Measurements from ENCODE around the gene TYW1B.
"Not testable (repeated sequence)": the region's sequence is repeated elsewhere in the genome, so short reads cannot be mapped to it uniquely, and the experiment has no call there.

Gene TYW1B

DNA sequence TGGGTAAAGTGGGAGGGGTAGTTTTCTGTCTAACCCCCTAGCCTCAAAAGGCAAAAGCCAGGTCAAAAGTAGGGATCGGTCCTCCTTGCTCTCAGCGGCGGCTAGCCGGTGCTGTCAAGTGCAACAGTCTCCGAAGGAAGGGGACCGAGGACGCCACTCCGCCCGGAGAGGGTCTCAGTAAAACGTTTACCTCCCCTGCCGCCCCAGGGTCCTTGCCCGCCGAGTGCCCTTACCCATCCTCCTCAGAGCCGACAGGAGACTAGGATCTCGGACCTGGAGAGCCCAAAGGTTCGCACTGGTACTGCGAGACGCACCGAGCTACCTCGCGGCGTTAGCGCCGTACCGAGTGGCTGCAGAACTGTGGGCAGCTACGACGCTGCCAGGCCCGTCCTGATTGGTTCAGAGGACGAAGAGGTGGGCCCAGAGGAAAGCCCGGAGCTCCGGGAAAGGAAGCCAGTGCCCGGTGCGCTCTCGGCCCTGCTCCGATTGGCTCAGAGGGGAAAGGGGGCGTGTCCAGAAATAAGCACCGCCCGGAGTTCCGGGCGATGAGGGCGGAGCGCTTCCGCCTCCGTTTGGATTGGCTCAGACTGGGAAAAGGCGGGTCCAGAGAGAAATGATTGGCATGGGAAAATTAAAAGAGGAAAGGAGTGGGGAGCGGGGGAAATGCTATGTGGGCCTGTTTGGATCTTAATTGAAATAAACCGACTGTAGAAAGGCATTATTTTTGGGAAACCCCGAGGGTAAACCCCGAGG is at the start of gene TYW1B:
TYW1B (minus strand) TSS at position 362 of the 753 bp plus-strand sequence; CDS start at position 237, 125 bp downstream.
- peak; percentile 96 for DNase-seq (ENCODE audit: low read depth)

DNA sequence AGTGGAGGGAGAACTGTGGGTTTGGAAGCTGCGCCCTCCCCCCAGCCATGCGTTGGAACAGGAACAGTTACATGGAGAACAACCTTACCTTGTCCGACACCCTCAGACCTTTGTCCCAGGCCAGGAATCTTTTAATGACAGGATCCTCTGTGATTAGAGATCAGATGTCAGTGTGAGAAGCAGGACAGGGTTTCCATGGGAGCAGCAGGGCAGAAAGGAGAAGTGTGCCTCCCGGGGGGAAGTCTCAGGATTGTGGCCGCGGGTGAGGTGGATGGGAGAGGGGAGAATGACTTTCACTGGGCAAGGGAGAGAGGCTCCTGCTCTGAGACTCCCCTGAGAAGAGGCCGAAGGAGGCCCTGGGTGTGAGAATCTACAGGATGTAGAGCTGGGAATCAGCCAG is 39.6 kb upstream of the TYW1B start:
- DNase-seq (ENCODE audit: low read depth), result not testable (repeated sequence)

DNA sequence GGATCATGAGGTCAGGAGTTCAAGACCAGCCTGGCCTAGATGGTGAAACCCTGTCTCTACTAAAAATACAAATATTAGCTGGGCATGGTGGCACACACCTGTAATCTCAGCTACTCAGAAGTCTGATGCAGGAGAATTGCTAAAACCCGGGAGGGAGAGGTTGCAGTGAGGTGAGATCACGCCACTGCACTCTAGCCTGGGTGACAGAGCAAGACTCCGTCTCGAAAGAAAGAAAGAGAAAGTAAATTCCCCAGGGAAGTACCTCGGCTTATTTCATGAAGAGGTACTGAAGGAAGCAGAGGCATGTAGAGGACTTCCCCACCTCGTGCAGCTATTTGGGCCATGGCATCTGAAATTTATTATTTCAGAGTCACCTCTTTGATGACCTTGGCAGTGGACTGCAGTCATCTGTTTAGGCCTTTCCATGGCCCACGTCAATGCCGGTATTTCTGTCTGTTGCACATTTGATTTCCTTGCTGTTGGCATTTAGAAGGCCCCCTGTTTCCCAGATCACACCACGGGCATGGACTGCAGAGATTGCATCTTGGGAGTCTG is 30.9 kb upstream of the TYW1B start:
- DNase-seq (ENCODE audit: low read depth), result not testable (repeated sequence)

GRCh38 chr7:72857925-72858324 is 29.9 kb upstream of the TYW1B start:
- peak; percentile 2 for DNase-seq (ENCODE audit: low read depth)

DNA sequence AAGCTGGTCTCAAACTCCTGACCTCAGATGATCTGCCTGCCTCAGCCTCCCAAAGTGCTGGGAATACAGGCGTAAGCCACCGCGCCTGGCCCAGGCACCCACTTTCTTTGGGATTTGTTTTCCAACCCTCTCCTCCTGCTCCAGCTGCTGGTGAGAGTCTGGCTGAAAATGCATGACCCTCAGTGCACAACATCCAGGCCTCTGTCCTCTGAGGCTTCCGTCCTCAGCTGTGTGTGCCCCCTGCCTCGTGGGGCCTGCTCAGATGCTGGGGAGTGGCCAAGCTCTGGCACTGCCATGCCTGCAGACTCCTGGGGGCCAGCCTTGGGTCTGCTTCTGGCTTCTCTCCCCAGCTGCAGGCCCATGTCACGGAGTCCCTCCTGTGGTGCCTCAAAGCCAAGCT is 27.3 kb upstream of the TYW1B start:
- not testable (repeated sequence) for DNase-seq (ENCODE audit: low read depth)

DNA sequence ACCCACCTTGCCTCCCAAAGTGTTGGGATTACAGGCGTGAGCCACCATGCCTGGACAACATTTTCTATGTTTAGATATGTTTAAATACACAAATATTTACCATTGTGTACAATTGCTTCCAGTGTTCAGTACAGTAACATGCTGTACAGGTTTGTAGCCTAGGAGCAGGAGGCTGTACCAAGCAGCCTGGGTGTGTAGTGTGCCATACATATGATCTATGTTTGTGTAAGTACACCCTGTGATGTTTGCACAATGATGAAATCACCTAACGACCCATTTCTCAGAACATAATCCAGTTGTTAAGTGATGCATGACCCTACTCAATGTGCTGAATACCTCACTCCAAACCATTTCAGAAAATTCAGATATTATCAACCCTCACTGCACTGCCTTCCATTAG is 24.9 kb upstream of the TYW1B start:
- not testable (repeated sequence) for DNase-seq (ENCODE audit: low read depth)

DNA sequence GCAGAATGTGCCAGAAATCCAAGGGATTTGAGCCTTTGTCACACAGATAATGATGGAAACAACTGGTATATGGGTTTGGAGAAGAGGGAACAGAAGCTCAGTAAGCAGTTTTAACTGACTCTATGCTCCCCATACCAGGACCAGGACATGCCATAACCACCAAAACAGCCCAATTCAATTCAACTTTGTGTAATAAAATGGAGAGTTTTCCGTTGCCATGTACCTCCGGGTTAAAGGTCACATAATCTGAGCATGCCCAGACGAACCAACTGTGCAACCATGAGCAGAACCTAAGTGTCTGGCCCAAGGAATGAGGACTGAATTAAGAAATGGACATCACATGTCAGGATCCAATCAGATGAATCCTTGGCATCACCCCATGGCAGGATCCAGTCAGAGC is 22.7 kb upstream of the TYW1B start:
- DNase-seq (ENCODE audit: low read depth), result not testable (repeated sequence)

- DNase-seq (ENCODE audit: low read depth), result not testable (repeated sequence)
Observed at GRCh38 chr7:72844146-72844545, 16.1 kb upstream of the TYW1B start.

DNA sequence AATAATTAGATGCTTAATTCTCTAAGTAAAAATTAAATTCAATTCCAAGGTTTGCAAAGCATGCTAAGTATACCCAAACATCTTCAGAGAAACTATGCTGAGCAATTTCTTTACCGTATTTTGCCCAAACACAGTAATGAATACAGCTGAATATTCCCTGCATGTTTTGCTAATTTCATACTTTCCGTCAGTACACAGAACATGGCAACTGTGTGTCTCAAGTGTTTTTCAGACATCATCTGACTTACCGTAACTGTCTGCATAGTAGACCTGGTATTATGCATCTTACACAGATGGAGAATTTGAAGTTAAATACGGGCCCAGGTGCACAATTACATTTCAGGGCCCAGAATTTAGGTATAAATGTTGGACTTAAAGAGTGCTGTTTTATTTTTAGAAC is 15.2 kb upstream of the TYW1B start:
- not testable (repeated sequence) for DNase-seq (ENCODE audit: low read depth)

- not testable (repeated sequence) for DNase-seq (ENCODE audit: low read depth)
Observed at GRCh38 chr7:72840966-72841511, 13.0 kb upstream of the TYW1B start.

DNA sequence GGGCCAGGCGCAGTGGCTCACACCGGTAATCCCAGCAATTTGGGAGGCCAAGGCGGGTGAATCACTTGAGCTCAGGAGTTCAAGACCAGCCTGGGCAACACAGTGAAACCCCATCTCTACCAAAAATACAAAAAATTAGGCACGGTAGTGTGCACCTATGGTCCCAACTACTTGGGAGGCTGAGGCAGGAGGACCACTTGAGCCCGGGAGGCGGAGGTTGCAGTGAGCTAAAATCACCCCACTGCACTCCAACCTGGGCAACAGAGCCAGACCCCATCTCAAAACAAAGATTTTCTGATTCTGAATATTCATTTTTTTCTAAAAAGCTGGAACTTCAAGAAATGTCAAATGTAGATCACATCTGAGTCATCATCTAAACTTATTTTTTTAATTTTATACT is 10.3 kb upstream of the TYW1B start:
- DNase-seq (ENCODE audit: low read depth), result not testable (repeated sequence)

DNA sequence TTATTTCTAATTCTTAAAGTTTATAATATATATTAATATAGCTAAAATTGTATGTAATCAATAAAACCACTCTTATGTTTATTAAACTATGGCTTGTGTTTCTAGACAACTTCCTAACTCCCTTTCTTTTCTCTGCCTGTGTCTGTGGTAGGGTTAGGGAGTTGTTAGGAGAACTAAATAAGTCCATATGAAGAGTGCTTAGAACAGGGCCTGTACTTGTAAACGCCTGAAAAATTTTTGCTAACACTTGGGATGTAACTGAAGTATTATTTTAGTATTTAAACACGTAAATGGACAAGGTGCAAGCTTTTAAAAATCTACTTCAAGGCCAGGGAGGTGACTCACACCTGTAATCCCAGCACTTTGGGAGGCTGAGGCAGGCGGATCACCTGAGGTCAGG is 9.3 kb upstream of the TYW1B start:
- DNase-seq (ENCODE audit: low read depth), result not testable (repeated sequence)

DNA sequence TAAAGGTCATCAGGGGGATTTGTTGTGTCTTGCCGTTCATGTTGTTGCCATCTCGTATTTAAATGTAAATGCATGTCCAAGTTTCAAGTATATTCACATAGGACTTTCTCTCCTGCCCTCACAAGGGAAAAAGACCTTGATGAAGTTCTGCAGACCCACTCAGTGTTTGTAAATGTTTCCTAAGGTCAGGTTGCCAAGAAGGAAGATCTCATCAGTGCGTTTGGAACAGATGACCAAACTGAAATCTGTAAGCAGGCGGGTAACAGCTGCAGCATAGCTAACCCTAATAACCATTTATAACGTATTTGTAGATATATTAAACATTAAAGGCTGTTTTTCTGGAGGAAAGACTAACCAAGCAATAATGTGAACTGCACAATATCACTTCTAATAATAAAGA is 2.6 kb upstream of the TYW1B start:
- DNase-seq (ENCODE audit: low read depth), result peak; percentile 14

DNA sequence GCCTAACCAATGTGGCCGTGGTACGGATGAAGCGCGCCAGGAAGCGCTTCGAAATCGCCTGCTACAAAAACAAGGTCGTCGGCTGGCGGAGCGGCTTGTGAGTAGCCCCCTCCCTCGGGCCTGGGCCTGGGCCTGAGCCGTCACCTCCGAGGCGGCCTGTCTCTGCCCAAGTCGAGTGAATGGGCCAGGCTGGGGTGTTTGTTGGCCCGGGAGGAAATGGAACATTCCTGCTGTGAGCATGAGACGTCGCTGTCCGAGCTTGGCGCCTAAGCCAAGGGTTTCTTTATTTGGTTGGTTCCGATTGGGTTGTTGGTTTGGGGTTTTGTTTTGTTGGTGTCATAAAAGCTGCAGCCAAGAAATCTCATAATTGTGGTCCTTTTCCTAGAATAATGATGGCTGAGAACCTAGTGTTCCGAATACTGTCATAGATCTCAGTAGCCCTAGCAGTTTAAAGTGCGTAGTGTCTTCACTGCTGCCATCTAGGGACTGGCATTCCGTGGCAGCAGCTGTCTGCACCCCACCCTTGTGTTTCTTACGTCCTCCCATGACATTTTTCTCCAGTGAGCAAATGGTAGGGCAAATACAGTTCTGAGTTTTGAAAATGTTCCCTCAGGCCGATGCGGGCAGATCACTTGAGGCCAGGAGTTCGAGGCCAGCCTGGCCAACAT is 1.8 kb upstream of the TYW1B start:
- DNase-seq (ENCODE audit: low read depth), result peak; percentile 79

GRCh38 chr7:72829291-72829686 is 1.3 kb upstream of the TYW1B start:
- DNase-seq (ENCODE audit: low read depth), result peak; percentile 98

DNA sequence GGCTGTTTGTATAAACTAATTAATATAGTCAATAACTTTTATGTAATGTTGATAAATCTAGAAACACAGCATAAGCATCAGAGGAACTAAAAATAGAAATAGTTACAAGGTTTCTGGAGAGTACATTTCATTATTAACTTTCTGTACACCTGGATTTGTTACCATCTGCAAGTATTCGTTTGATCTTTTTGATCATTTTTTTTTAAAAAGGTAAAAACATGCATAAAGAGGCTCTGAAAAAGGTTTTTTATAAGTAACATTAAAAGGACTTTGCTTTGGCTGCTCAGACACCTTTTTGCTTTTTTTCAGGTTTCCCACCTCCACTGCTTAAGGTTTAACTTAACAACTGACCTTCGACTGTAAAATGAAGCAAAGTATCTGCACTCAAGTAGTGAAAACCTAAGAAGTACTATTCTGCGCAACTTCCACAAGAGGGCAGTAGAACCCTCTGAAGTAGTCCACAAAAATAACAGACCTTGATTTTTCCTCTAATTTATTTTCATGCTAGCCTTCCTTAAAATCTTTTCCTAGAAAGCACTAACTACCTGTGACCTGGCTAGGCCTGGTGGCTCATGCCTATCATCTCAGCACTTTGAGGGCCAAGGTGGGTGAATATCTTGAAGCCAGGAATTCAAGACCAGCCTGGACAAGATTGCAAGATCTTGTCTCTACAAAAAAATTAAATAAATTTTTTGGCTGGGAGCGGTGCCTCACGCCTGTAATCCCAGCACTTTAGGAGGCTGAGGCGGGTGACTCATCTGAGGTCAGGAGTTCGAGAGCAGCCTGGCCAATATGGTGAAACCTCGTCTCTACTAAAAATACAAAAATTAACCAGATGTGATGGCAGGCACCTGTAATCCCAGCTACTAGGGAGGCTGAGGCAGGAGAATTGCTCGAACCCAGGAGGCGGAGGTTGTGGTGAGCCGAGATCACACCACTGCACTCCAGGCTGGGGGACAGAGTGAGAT is 4.0 kb downstream of the TYW1B start:
- peak; percentile 66 for DNase-seq (ENCODE audit: low read depth)

DNA sequence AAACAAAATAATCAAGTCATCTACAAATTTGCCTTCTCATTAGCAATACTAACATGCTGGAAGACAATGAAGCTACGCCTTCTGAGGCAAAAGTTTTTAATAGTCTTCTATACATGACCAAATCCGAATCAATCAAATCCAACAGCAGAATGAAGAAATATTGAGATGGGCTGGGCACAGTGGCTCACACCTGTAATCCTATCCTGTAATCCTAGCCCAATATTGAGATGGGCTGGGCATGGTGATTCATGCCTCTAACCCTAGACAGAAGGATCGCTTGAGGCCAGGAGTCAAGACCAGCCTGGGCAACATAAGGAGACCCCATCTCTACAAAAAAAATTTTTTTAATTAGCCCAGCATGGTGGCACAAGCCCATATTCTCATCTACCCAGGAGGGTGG is 5.5 kb downstream of the TYW1B start:
- not testable (repeated sequence) for DNase-seq (ENCODE audit: low read depth)

DNA sequence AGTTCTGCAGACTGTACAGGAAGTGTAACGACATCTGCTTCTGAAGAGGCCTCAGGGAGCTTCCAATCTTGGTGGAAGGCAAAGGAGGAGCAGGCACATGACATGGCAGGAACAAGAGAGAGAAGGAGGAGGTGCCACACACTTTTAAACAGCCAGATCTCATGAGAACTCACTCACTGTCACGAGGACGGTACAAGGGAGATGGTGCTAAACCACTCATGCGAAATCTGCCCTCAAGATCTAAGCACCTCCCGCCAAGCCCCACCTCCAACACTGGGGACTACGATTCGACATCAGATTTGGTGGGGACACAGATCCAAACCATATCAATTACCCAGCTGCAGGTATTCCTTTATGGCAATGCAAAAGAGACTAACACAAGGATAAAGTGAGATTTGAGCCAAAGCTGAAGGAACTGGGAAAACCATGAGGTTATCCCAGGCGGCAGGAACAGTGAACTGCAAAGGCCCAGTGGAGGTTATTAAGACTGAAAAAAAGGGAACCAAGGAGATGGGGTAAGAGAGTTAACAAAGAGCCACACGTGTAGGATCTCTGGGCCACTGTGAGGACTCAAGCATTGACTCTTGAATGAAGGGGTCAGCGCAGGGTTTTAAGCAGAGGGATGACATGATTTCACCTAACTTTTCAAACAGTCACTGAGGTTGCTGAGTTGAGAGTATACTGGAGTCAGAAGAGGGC is 9.2 kb downstream of the TYW1B start:
- DNase-seq (ENCODE audit: low read depth), result not testable (repeated sequence)

- not testable (repeated sequence) for DNase-seq (ENCODE audit: low read depth)
Observed at GRCh38 chr7:72817661-72818060, 10.3 kb downstream of the TYW1B start.

DNA sequence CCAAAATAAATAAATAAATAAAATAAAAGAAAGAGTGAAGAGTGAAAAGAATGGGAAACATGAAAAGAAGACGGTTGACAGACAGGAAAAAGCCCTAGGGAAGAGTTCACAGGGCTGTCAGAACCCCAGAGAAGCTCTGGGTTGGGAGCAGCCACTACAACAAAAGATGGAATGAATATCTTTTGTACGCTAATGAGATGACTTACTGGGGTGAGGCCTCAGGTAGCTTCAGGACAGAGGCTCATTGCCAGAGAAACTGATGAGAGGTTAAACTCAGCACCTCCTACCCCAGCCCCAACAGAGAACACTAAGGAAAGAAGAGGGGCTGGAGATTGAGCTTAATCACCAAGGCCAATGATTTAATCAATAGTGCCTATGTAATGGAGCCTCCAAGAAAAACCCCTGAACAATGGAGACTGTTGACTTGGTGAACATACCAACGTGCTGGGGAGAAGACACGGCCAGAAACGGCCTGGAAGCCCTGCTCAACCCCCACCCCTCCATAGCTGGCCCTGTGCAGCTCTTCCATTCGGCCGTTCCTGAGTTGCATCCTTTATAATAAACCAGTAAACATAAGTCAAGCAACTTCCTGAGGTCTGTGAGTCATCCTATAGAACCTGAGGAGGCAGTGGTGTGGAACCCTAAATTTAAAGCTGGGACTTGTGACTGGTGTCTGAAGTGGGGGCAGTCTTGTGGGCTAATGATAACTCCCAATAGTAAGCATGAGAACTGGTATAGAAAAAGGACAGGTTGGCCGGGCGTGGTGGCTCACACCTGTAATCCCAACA is 11.4 kb downstream of the TYW1B start:
- DNase-seq (ENCODE audit: low read depth), result not testable (repeated sequence)
